ENCODE results near the gene TDRD10. TPM values are rescaled to one million over a fixed set of nuclear protein-coding genes. Genes with fewer than 3 reads are reported as not detected.

TDRD10 gene
- total and polyA plus RNA-seq, 2 of the 8 experiments (the other 6 are each of a cell fraction or from before 2014, with no cell fraction given), result 0.15 to 0.27 TPM

GRCh38 chr1:154548028-154548427 lies 46.0 kb downstream of the TDRD10 start (continued):
- TF ChIP-seq CHD7 (IDR thresholded peaks at IDR 0.05; ENCODE audit: insufficient replicate concordance, low read length) (no peak), EGR1 (IDR thresholded peaks at IDR 0.05; ENCODE audit: borderline replicate concordance, low read depth, low read length) (no peak), CHD1 (IDR thresholded peaks at IDR 0.05; ENCODE audit: low read depth, low read length) (no peak), TAF7 (optimal IDR thresholded peaks at IDR 0.05; ENCODE audit: borderline replicate concordance, low read depth, low read length) (no peak), RBBP5 (IDR thresholded peaks at IDR 0.05; ENCODE audit: borderline replicate concordance, low read depth, low read length) (no peak), CBX5 (IDR thresholded peaks at IDR 0.05; ENCODE audit: low read depth, low read length) (no peak), HDAC2 (IDR thresholded peaks at IDR 0.05; ENCODE audit: borderline replicate concordance in 1 of 2, low read depth in 2 of 2, low read length in 2 of 2) (no peak), TAF1 (IDR thresholded peaks at IDR 0.05; ENCODE audit: low read depth, low read length) (no peak), SP1 (IDR thresholded peaks at IDR 0.05; ENCODE audit: low read depth, low read length) (no peak), RNF2 (IDR thresholded peaks at IDR 0.05; ENCODE audit: borderline replicate concordance, low read depth, low read length, missing control alignments, poor library complexity, severe bottlenecking) (no peak), CTBP2 (IDR thresholded peaks at IDR 0.05; ENCODE audit: borderline replicate concordance, insufficient read depth, insufficient read length, low read length) (no peak)

Measured in H1 (cell line).